GM23338 (cell line): ENCODE data around the gene PFKFB3. TPM values are rescaled to one million over a fixed set of nuclear protein-coding genes. Genes with fewer than 3 reads are reported as not detected.

ENCODE experiments used
- ATAC-seq: fragments of 200-7000 bp; cut with Tn5 transposase; 3 replicates; pipeline ENCODE4 v1.9.1; 2020
- DNase-seq: peaks from one replicate; pipeline ENCODE4 v3.0.0-alpha.2; 2015; ENCODE audit warnings: low spot score
- H2AFZ ChIP-seq: fragments of 200-600 bp; sonication (generic); 2 replicates; pipeline ENCODE4 v1.8.0; 2016; ENCODE audit warnings: antibody characterized with exemption, mild to moderate bottlenecking, moderate library complexity
- H3F3A ChIP-seq: fragments of 200-600 bp; sonication (generic); replicated peaks from 2 replicates; pipeline ENCODE4 v1.8.0; 2017; ENCODE audit warnings: antibody characterized with exemption, mixed run types, low read depth
- H3K27ac ChIP-seq: fragments of 200-600 bp; sonication (generic); 2 replicates; pipeline ENCODE4 v1.6.1; 2016; ENCODE audit warnings: low read depth
- H3K27me3 ChIP-seq: fragments of 200-600 bp; sonication (generic); 2 replicates; pipeline ENCODE4 v1.8.0; 2016; ENCODE audit warnings: mild to moderate bottlenecking, mixed run types, moderate library complexity; ENCODE audit not compliant: insufficient read depth
- H3K36me3 ChIP-seq: fragments of 200-600 bp; sonication (generic); 2 replicates; pipeline ENCODE4 v1.8.0; 2016; ENCODE audit warnings: mild to moderate bottlenecking; ENCODE audit not compliant: insufficient read depth
- H3K4me1 ChIP-seq: fragments of 200-600 bp; sonication (generic); 2 replicates; pipeline ENCODE4 v1.8.0; 2016; ENCODE audit warnings: mild to moderate bottlenecking, moderate library complexity; ENCODE audit not compliant: insufficient read depth
- H3K4me2 ChIP-seq: fragments of 200-600 bp; sonication (generic); 2 replicates; pipeline ENCODE4 v1.7.1; 2017; ENCODE audit warnings: mixed run types
- H3K4me3 ChIP-seq: fragments of 200-600 bp; sonication (generic); 2 replicates; pipeline ENCODE4 v1.6.1; 2016; ENCODE audit warnings: mixed run types
- H3K79me2 ChIP-seq: fragments of 200-600 bp; sonication (generic); replicated peaks from 2 replicates; pipeline ENCODE4 v1.8.0; 2017; ENCODE audit warnings: mild to moderate bottlenecking; ENCODE audit not compliant: insufficient read depth
- H3K9me2 ChIP-seq: fragments of 200-600 bp; sonication (generic); 2 replicates; pipeline ENCODE4 v1.8.0; 2017; ENCODE audit not compliant: insufficient read depth
- H4K20me1 ChIP-seq: fragments of 200-600 bp; sonication (generic); replicated peaks from 2 replicates; pipeline ENCODE4 v1.8.0; 2017; ENCODE audit warnings: mild to moderate bottlenecking; ENCODE audit not compliant: insufficient read depth
- H3K27ac Mint-ChIP-seq: 2 replicates; pipeline ENCODE4 v1.8.0; 2020; ENCODE audit warnings: inconsistent platforms, mild to moderate bottlenecking, moderate library complexity, mixed read lengths
- H3K27me3 Mint-ChIP-seq: 3 replicates; pipeline ENCODE4 v1.8.0; 2022; ENCODE audit warnings: low read depth, mild to moderate bottlenecking, moderate library complexity, mixed read lengths, inconsistent platforms; ENCODE audit not compliant: insufficient read depth, poor library complexity
- H3K36me3 Mint-ChIP-seq: 3 replicates; pipeline ENCODE4 v1.8.0; 2021; ENCODE audit warnings: low read depth, mild to moderate bottlenecking, inconsistent platforms, moderate library complexity, mixed read lengths
- H3K4me1 Mint-ChIP-seq: 3 replicates; pipeline ENCODE4 v1.8.0; 2020; ENCODE audit warnings: mild to moderate bottlenecking, inconsistent platforms, mixed read lengths
- H3K4me3 Mint-ChIP-seq: 3 replicates; pipeline ENCODE4 v1.8.0; 2021; ENCODE audit warnings: moderate library complexity, mild to moderate bottlenecking, inconsistent platforms, mixed read lengths
- H3K9me3 Mint-ChIP-seq: 3 replicates; pipeline ENCODE4 v1.8.0; 2020; ENCODE audit warnings: moderate library complexity, mild to moderate bottlenecking, inconsistent platforms, mixed read lengths
- CREB1 ChIP-seq: fragments of 250-450 bp; sonication (Bioruptor Pico); IDR thresholded peaks from 2 replicates; pipeline ENCODE4 v1.5.0; 2020; ENCODE audit warnings: low read depth, mild to moderate bottlenecking, moderate library complexity
- EZH2 ChIP-seq: fragments of 200-600 bp; sonication (generic); IDR thresholded peaks from one replicate; pipeline ENCODE4 v1.8.0; 2017; ENCODE audit warnings: antibody characterized with exemption, mild to moderate bottlenecking, low read depth; ENCODE audit not compliant: unreplicated experiment
- EZH2phosphoT487 ChIP-seq: fragments of 200-600 bp; sonication (generic); IDR thresholded peaks from one replicate; pipeline ENCODE4 v1.8.1; 2018; ENCODE audit warnings: antibody characterized with exemption; ENCODE audit not compliant: unreplicated experiment
- NANOG ChIP-seq: IDR thresholded peaks from 2 replicates; pipeline ENCODE4 v1.6.1; 2016; ENCODE audit warnings: antibody characterized with exemption, borderline replicate concordance
- POLR2AphosphoS5 ChIP-seq: IDR thresholded peaks from 2 replicates; pipeline ENCODE4 v1.6.1; 2016; ENCODE audit warnings: antibody characterized with exemption, low read depth
- STAT1 ChIP-seq: IDR thresholded peaks from one replicate; pipeline ENCODE4 v1.6.1; 2016; ENCODE audit warnings: antibody characterized with exemption; ENCODE audit not compliant: unreplicated experiment
- ZNF114 ChIP-seq: fragments of 250-450 bp; sonication (Bioruptor Pico); IDR thresholded peaks from 2 replicates; pipeline ENCODE4 v1.5.0; 2020; ENCODE audit warnings: mild to moderate bottlenecking, moderate library complexity
- ZNF331 ChIP-seq: fragments of 250-450 bp; sonication (Bioruptor Pico); IDR thresholded peaks from 2 replicates; pipeline ENCODE4 v1.5.0; 2020; ENCODE audit warnings: low read depth, mild to moderate bottlenecking, moderate library complexity
- polyA plus RNA-seq: library from polyadenylated mRNA; unstranded; fragments of >200 nt; fragmentation: Nextera tagmentation; extraction: Ambion mirVana; gene quantifications from 2 replicates; pipeline ENCODE4 v1.2.1, GENCODE V29; 2016
- total RNA-seq: library from RNA; depleted of rRNA; stranded (reverse); fragments of >200 nt; shearing (Covaris generic); gene quantifications from 2 replicates; pipeline ENCODE4 v1.2.3, GENCODE V29; 2014
- TF ChIP-seq, protein P1 (sequence below): IDR thresholded peaks from 2 replicates; pipeline ENCODE4 v1.6.1; 2016; ENCODE audit warnings: antibody characterized with exemption
- TF ChIP-seq, protein P2 (sequence below): fragments of 250-450 bp; sonication (Bioruptor Pico); IDR thresholded peaks from 2 replicates; pipeline ENCODE4 v1.5.0; 2020; ENCODE audit warnings: mild to moderate bottlenecking, moderate library complexity
- TF ChIP-seq, protein P3 (sequence below), 2 experiments: fragments of 200-600 bp in 1 of 2; sonication (generic) in 1 of 2; conservative IDR thresholded peaks; 2 replicates each; pipeline versions ENCODE4 v1.5.1 to v1.6.1; 2016 to 2017; ENCODE audit warnings: antibody characterized with exemption in 2 of 2, low read depth in 2 of 2, mild to moderate bottlenecking in 2 of 2, moderate library complexity in 1 of 2
- TF ChIP-seq, protein P4 (sequence below): IDR thresholded peaks from one replicate; pipeline ENCODE4 v1.6.1; 2018; ENCODE audit warnings: antibody characterized with exemption; ENCODE audit not compliant: unreplicated experiment

Gene PFKFB3
- total and polyA plus RNA-seq, 2 experiments from 2014 or later, result 9.5 to 26.8 TPM

DNA sequence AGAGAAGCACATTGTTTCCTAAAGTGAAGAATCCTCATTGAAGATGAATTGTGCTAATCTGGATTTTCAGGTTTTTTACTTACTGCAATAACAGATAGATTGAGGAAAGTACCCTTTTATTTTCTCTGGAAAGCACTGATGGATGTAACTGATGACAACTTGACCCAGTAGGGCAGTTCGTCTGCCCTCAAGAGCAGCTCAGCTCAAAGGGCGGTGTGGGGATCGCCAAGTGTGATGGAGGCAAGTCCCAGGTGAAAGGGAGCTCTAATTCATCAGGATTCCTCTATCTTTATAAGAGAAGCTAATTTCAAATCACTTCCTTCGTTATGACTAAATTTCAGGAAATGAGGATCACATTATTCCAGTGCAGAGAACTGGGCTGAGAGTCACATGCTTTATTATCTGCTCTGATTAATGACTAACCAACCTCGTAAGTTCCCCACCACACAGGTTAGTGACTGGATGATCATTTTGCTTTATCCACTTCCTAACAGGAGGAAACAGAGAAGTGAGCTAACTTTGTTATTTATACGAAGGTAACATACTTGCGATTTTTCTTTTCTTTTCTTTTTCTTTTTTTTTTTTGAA is 98.8 kb downstream of the PFKFB3 start:
- Histone ChIP-seq H3K36me3 (no peaks in the 10 kb centered on the region), H3K9me2 (peaks cover 1% of the 10 kb centered on the region; the same call in 1 of the 2 replicates), H3K4me3 (no peak overlapping the region), H4K20me1 (no peaks in the 10 kb centered on the region), H3K79me2 (no peaks in the 10 kb centered on the region), H3K27me3 (no peaks in the 10 kb centered on the region), H2AFZ (no peak overlapping the region), H3F3A (no peaks in the 10 kb centered on the region), H3K4me2 (no peak overlapping the region), H3K4me1 (no peaks in the 10 kb centered on the region), H3K27ac (no peak overlapping the region)
- no peak for DNase-seq
- Mint-ChIP-seq H3K4me3 (no peak overlapping the region), H3K36me3 (no peaks in the 10 kb centered on the region), H3K4me1 (peaks cover 3% of the 10 kb centered on the region; the same call in 1 of the 3 replicates), H3K27me3 (peaks cover 2% of the 10 kb centered on the region), H3K9me3 (no peaks in the 10 kb centered on the region; the same call in 2 of the 3 replicates), H3K27ac (no peak overlapping the region)
- ATAC-seq, result no peak
- TF ChIP-seq EZH2phosphoT487, result no peak
- TF ChIP-seq STAT1, result no peak
- TF ChIP-seq ZNF331 (CRISPR knock-in tag), result no peak
- no peak for TF ChIP-seq CREB1
- TF ChIP-seq ZNF114 (CRISPR knock-in tag), result no peak
- TF ChIP-seq, protein P1, sequence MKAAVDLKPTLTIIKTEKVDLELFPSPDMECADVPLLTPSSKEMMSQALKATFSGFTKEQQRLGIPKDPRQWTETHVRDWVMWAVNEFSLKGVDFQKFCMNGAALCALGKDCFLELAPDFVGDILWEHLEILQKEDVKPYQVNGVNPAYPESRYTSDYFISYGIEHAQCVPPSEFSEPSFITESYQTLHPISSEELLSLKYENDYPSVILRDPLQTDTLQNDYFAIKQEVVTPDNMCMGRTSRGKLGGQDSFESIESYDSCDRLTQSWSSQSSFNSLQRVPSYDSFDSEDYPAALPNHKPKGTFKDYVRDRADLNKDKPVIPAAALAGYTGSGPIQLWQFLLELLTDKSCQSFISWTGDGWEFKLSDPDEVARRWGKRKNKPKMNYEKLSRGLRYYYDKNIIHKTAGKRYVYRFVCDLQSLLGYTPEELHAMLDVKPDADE, result no peak
- TF ChIP-seq EZH2, result no peak
- TF ChIP-seq, protein P2, sequence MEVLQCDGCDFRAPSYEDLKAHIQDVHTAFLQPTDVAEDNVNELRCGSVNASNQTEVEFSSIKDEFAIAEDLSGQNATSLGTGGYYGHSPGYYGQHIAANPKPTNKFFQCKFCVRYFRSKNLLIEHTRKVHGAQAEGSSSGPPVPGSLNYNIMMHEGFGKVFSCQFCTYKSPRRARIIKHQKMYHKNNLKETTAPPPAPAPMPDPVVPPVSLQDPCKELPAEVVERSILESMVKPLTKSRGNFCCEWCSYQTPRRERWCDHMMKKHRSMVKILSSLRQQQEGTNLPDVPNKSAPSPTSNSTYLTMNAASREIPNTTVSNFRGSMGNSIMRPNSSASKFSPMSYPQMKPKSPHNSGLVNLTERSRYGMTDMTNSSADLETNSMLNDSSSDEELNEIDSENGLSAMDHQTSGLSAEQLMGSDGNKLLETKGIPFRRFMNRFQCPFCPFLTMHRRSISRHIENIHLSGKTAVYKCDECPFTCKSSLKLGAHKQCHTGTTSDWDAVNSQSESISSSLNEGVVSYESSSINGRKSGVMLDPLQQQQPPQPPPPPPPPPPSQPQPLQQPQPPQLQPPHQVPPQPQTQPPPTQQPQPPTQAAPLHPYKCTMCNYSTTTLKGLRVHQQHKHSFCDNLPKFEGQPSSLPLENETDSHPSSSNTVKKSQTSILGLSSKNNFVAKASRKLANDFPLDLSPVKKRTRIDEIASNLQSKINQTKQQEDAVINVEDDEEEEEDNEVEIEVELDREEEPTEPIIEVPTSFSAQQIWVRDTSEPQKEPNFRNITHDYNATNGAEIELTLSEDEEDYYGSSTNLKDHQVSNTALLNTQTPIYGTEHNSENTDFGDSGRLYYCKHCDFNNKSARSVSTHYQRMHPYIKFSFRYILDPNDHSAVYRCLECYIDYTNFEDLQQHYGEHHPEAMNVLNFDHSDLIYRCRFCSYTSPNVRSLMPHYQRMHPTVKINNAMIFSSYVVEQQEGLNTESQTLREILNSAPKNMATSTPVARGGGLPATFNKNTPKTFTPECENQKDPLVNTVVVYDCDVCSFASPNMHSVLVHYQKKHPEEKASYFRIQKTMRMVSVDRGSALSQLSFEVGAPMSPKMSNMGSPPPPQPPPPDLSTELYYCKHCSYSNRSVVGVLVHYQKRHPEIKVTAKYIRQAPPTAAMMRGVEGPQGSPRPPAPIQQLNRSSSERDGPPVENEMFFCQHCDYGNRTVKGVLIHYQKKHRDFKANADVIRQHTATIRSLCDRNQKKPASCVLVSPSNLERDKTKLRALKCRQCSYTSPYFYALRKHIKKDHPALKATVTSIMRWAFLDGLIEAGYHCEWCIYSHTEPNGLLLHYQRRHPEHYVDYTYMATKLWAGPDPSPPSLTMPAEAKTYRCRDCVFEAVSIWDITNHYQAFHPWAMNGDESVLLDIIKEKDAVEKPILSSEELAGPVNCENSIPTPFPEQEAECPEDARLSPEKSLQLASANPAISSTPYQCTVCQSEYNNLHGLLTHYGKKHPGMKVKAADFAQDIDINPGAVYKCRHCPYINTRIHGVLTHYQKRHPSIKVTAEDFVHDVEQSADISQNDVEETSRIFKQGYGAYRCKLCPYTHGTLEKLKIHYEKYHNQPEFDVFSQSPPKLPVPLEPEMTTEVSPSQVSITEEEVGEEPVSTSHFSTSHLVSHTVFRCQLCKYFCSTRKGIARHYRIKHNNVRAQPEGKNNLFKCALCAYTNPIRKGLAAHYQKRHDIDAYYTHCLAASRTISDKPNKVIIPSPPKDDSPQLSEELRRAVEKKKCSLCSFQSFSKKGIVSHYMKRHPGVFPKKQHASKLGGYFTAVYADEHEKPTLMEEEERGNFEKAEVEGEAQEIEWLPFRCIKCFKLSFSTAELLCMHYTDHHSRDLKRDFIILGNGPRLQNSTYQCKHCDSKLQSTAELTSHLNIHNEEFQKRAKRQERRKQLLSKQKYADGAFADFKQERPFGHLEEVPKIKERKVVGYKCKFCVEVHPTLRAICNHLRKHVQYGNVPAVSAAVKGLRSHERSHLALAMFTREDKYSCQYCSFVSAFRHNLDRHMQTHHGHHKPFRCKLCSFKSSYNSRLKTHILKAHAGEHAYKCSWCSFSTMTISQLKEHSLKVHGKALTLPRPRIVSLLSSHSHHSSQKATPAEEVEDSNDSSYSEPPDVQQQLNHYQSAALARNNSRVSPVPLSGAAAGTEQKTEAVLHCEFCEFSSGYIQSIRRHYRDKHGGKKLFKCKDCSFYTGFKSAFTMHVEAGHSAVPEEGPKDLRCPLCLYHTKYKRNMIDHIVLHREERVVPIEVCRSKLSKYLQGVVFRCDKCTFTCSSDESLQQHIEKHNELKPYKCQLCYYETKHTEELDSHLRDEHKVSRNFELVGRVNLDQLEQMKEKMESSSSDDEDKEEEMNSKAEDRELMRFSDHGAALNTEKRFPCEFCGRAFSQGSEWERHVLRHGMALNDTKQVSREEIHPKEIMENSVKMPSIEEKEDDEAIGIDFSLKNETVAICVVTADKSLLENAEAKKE, result no peak
- TF ChIP-seq, protein P3, sequence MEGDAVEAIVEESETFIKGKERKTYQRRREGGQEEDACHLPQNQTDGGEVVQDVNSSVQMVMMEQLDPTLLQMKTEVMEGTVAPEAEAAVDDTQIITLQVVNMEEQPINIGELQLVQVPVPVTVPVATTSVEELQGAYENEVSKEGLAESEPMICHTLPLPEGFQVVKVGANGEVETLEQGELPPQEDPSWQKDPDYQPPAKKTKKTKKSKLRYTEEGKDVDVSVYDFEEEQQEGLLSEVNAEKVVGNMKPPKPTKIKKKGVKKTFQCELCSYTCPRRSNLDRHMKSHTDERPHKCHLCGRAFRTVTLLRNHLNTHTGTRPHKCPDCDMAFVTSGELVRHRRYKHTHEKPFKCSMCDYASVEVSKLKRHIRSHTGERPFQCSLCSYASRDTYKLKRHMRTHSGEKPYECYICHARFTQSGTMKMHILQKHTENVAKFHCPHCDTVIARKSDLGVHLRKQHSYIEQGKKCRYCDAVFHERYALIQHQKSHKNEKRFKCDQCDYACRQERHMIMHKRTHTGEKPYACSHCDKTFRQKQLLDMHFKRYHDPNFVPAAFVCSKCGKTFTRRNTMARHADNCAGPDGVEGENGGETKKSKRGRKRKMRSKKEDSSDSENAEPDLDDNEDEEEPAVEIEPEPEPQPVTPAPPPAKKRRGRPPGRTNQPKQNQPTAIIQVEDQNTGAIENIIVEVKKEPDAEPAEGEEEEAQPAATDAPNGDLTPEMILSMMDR (conservative IDR thresholded peaks at IDR 0.05; ENCODE audit: low read depth in 2 of 2), result no peak
- TF ChIP-seq POLR2AphosphoS5, result no peak
- no peak for TF ChIP-seq NANOG
- TF ChIP-seq, protein P4, sequence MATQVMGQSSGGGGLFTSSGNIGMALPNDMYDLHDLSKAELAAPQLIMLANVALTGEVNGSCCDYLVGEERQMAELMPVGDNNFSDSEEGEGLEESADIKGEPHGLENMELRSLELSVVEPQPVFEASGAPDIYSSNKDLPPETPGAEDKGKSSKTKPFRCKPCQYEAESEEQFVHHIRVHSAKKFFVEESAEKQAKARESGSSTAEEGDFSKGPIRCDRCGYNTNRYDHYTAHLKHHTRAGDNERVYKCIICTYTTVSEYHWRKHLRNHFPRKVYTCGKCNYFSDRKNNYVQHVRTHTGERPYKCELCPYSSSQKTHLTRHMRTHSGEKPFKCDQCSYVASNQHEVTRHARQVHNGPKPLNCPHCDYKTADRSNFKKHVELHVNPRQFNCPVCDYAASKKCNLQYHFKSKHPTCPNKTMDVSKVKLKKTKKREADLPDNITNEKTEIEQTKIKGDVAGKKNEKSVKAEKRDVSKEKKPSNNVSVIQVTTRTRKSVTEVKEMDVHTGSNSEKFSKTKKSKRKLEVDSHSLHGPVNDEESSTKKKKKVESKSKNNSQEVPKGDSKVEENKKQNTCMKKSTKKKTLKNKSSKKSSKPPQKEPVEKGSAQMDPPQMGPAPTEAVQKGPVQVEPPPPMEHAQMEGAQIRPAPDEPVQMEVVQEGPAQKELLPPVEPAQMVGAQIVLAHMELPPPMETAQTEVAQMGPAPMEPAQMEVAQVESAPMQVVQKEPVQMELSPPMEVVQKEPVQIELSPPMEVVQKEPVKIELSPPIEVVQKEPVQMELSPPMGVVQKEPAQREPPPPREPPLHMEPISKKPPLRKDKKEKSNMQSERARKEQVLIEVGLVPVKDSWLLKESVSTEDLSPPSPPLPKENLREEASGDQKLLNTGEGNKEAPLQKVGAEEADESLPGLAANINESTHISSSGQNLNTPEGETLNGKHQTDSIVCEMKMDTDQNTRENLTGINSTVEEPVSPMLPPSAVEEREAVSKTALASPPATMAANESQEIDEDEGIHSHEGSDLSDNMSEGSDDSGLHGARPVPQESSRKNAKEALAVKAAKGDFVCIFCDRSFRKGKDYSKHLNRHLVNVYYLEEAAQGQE, result no peak
